ENCODE data around the gene YDJC.

DNA sequence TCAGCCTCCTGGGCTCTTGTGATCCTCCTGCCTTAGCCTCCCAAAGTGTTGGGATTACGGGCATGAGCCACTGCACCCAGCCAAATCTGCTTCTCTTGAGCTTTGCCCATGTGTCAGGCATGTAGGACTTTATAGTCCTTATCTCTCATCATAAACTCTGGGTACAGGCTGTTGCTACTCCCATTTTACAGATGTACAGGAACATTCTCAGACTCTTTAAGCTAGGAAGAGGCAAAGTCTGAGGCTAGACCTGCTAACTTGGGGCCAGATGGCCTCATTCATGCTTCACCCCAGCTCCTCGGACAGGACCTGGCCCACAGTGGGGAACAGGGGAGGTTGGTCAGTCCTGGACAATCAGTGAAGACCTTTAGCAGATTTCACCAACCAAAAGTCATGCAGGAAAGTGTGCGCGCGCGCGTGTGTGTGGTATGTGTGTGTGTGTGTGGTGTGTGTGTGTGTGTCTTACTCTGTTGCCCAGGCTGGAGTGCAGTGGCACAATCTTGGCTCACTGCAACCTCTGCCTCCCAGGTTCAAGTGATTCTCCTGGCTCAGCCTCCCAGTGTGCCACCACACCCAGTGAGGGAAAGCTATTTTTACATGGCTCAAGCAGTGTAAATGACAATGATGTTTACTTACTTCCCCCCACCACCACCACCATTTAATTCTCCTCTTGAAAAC, 23.8 kb downstream of the YDJC start:
- TF ChIP-seq, protein P1, sequence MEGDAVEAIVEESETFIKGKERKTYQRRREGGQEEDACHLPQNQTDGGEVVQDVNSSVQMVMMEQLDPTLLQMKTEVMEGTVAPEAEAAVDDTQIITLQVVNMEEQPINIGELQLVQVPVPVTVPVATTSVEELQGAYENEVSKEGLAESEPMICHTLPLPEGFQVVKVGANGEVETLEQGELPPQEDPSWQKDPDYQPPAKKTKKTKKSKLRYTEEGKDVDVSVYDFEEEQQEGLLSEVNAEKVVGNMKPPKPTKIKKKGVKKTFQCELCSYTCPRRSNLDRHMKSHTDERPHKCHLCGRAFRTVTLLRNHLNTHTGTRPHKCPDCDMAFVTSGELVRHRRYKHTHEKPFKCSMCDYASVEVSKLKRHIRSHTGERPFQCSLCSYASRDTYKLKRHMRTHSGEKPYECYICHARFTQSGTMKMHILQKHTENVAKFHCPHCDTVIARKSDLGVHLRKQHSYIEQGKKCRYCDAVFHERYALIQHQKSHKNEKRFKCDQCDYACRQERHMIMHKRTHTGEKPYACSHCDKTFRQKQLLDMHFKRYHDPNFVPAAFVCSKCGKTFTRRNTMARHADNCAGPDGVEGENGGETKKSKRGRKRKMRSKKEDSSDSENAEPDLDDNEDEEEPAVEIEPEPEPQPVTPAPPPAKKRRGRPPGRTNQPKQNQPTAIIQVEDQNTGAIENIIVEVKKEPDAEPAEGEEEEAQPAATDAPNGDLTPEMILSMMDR (IDR thresholded peaks at IDR 0.05), result no peak
- no peak for TF ChIP-seq ZFX (IDR thresholded peaks at IDR 0.05; ENCODE audit: borderline replicate concordance)

All from 22Rv1 (cell line).